Measurements from ENCODE around the gene BRD3.

- no peak for TF ChIP-seq POLR2A (IDR thresholded peaks at IDR 0.05; ENCODE audit: low read depth, low read length)
- TF ChIP-seq TAF1 (IDR thresholded peaks at IDR 0.05; ENCODE audit: borderline replicate concordance, low read depth, low read length), result no peak
Observed at GRCh38 chr9:134076644-134077043, 8.8 kb upstream of the BRD3 start.

Data from GM12892 (cell line).